Ascending aorta (tissue), 1 donor: ENCODE measurements around the gene RAD9B. TPM values are rescaled to one million over a fixed set of nuclear protein-coding genes. Genes with fewer than 3 reads are reported as not detected.

Experiments
- total RNA-seq: library from RNA; depleted of rRNA; stranded (reverse); fragments of >200 nt; gene quantifications from one replicate; pipeline ENCODE4 v1.1.0, GENCODE V29; 2016

The RAD9B gene
- total RNA-seq, 1 donor from 2014 or later = not detected

Other genes starting within 250 kb of the RAD9B start
- 185 TPM for gene ATP2A2, start 221.1 kb upstream of the RAD9B start, total RNA-seq
- 34.7 TPM for gene ANAPC7, start 98.6 kb upstream of the RAD9B start, total RNA-seq
- gene ARPC3, start 52.0 kb upstream of the RAD9B start, total RNA-seq = 76.5 TPM
- 5.6 TPM for gene GPN3, start 34.1 kb upstream of the RAD9B start, total RNA-seq
- 2.1 TPM for gene FAM216A, start 33.5 kb upstream of the RAD9B start, total RNA-seq
- 35.9 TPM for gene VPS29, start 220 bp upstream of the RAD9B start, total RNA-seq
- gene PPTC7, start 81.0 kb downstream of the RAD9B start, total RNA-seq = 12.3 TPM
- 28.4 TPM for gene TCTN1, start 111.8 kb downstream of the RAD9B start, total RNA-seq
- gene HVCN1, start 186.8 kb downstream of the RAD9B start, total RNA-seq = 1.3 TPM
- 39.8 TPM for gene PPP1CC, start 240.6 kb downstream of the RAD9B start, total RNA-seq